Measurements from ENCODE around the gene PBRM1. TPM values are rescaled to one million over a fixed set of nuclear protein-coding genes. Genes with fewer than 3 reads are reported as not detected.

Gene PBRM1
- polyA plus RNA-seq, 1 donor (not counting 4 experiments of a cell fraction or from before 2014, with no cell fraction given) = 26.0 TPM

DNA sequence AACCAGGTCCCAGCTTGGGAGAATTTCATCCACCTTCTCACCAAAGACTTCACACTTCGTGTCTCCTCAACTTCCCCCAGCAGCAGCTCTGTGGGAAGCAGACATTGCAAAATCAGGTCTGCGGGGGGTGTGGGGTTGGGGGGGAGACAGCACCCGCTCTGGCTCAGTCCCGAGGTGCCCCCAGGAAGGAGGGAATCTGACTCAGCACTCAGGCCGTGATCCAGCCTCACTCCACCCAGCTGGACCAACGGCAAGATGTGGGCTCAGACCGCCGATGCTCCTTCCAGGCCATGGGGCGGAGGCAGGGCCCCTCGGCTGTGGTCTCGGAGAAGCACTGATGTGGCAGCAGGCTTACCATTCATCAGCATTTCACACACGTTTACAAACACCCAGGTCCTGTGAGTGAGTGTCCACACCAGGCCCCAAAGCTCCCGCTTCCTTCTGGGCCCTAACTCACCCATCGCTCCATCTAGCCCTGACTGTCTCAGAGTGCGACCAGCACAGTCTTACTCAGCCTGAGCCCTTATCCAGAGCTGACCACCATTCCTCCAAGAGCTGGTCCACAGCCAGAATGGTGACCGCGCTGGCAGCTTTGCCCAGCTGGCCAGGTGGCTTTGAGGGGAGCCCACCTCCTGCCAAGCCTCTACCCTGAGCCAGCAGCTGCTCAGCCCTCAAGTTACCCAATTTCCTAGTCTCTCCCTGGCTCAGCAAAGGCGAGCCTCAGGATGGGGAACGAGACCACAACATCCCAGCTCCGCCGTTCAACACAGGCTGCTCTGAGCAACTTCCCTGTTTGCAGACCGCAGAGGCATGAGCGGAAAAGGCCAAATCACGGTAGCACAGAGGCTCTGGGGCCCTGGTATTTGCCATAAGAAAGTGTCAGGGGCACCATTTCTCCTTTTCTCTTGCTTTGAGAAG, 187.3 kb downstream of the PBRM1 start:
- Histone ChIP-seq H3K9me3 (ENCODE audit: control insufficient read depth, low read depth, low read length) (no peaks in the 10 kb centered on the region), H3K79me2 (ENCODE audit: control insufficient read depth, insufficient read depth, low read length) (no peaks in the 10 kb centered on the region), H2AFZ (ENCODE audit: control insufficient read depth, low read length) (no peak overlapping the region), H3K27me3 (ENCODE audit: control insufficient read depth, extremely low read depth, insufficient read depth, low read length) (no peaks in the 10 kb centered on the region), H3K9ac (ENCODE audit: control insufficient read depth, extremely low read depth, insufficient read depth, low read length) (no peak overlapping the region), H3K9me1 (ENCODE audit: control insufficient read depth, extremely low read depth, insufficient read depth, low read length) (no peaks in the 10 kb centered on the region), H3K27ac (ENCODE audit: control insufficient read depth, insufficient read depth, low read length) (no peak overlapping the region), H3K4me2 (ENCODE audit: control insufficient read depth, extremely low read depth, insufficient read depth, low read depth, low read length) (no peak overlapping the region), H3K4me1 (ENCODE audit: control insufficient read depth, extremely low read depth, insufficient read depth, low read length) (no peaks in the 10 kb centered on the region), H3K36me3 (ENCODE audit: control insufficient read depth in 2 of 2, extremely low read depth in 1 of 2, insufficient read depth in 2 of 2, low read length in 2 of 2) (no peaks in the 10 kb centered on the region), H3K4me3 (ENCODE audit: control insufficient read depth in 2 of 3, extremely low read depth in 1 of 3, insufficient read depth in 2 of 3, low read depth in 1 of 3, low read length in 3 of 3) (no peak overlapping the region), H4K20me1 (ENCODE audit: control insufficient read depth, extremely low read depth, insufficient read depth, low read length) (no peaks in the 10 kb centered on the region)
- FAIRE-seq (no peak), DNase-seq (ENCODE audit: low read depth, low spot score) (no peak)
- dilution Hi-C loops (cut with MboI; ENCODE audit: extremely low pct_ligation_motif_present, low sequenced_read_pairs) = no loop called here
- no peak for TF ChIP-seq EZH2 (IDR thresholded peaks at IDR 0.05; ENCODE audit: low read length)
- TF ChIP-seq, protein P1, sequence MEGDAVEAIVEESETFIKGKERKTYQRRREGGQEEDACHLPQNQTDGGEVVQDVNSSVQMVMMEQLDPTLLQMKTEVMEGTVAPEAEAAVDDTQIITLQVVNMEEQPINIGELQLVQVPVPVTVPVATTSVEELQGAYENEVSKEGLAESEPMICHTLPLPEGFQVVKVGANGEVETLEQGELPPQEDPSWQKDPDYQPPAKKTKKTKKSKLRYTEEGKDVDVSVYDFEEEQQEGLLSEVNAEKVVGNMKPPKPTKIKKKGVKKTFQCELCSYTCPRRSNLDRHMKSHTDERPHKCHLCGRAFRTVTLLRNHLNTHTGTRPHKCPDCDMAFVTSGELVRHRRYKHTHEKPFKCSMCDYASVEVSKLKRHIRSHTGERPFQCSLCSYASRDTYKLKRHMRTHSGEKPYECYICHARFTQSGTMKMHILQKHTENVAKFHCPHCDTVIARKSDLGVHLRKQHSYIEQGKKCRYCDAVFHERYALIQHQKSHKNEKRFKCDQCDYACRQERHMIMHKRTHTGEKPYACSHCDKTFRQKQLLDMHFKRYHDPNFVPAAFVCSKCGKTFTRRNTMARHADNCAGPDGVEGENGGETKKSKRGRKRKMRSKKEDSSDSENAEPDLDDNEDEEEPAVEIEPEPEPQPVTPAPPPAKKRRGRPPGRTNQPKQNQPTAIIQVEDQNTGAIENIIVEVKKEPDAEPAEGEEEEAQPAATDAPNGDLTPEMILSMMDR (optimal IDR thresholded peaks at IDR 0.05 in 1 of 3, IDR thresholded peaks at IDR 0.05 in 1 of 3, conservative IDR thresholded peaks at IDR 0.05 in 1 of 3; ENCODE audit: extremely low read depth in 1 of 3, insufficient read depth in 2 of 3, low read length in 3 of 3) = no peak

DNA sequence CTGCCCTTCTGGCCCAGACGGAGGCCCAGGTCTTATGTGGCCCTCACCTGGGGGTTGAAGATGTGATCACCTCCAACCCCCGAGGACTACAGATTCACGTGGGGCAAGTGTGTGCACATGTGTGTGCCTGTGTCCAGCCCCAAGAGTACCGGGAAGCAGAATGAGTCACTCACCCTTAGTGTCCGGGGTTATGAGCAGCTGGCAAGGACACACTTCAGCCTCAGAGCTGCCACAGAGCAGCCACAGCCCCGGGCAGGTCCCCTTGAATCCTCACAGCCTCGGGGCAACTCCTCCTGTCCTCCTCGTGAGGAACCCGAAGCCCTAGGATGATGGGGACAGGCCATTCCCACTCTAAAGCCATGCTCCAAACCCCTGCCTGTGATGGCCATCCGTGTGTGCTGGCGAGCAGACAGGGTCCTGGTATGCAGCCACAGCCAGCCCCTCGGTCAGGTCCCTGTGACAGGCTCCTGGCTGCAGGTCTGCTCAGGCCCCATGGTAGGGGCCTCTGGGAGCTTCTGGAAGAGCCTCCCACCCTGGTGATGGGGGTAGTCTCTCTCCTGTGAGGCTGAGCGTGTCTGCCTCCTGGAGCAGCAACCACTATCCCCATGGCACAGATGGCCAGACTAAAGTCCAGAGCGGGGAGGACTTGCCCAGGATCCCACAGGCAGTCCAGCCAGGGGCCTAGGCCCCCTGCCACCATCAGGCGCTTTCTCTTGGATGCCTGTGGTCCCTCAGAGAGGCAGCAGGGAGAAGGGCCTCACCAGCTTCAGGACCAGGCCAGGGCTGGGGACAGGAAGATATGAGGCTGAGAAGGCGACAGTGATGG, 189.7 kb downstream of the PBRM1 start:
- no peak for FAIRE-seq
- H3K4me3 ChIP-seq (ENCODE audit: control insufficient read depth in 2 of 3, extremely low read depth in 1 of 3, insufficient read depth in 2 of 3, low read depth in 1 of 3, low read length in 3 of 3) = no peak overlapping the region
- no peak overlapping the region for H3K9ac ChIP-seq (ENCODE audit: control insufficient read depth, extremely low read depth, insufficient read depth, low read length)
- peaks cover 3% of the 10 kb centered on the region for H4K20me1 ChIP-seq (ENCODE audit: control insufficient read depth, extremely low read depth, insufficient read depth, low read length)
- TF ChIP-seq EZH2 (IDR thresholded peaks at IDR 0.05; ENCODE audit: low read length) = no peak
- TF ChIP-seq, protein P1 (optimal IDR thresholded peaks at IDR 0.05 in 1 of 3, IDR thresholded peaks at IDR 0.05 in 1 of 3, conservative IDR thresholded peaks at IDR 0.05 in 1 of 3; ENCODE audit: extremely low read depth in 1 of 3, insufficient read depth in 2 of 3, low read length in 3 of 3) = no peak
- dilution Hi-C loops (cut with MboI; ENCODE audit: extremely low pct_ligation_motif_present, low sequenced_read_pairs) = no loop called here
- peaks cover 5 to 19% of the 10 kb centered on the region in 2 experiments for H3K36me3 ChIP-seq (ENCODE audit: control insufficient read depth in 2 of 2, extremely low read depth in 1 of 2, insufficient read depth in 2 of 2, low read length in 2 of 2)
- no peaks in the 10 kb centered on the region for H3K4me1 ChIP-seq (ENCODE audit: control insufficient read depth, extremely low read depth, insufficient read depth, low read length)
- H3K9me1 ChIP-seq (ENCODE audit: control insufficient read depth, extremely low read depth, insufficient read depth, low read length) = no peaks in the 10 kb centered on the region
- H3K9me3 ChIP-seq (ENCODE audit: control insufficient read depth, low read depth, low read length) = no peaks in the 10 kb centered on the region
- DNase-seq (ENCODE audit: low read depth, low spot score) = no peak
- H3K27ac ChIP-seq (ENCODE audit: control insufficient read depth, insufficient read depth, low read length) = no peak overlapping the region
- H3K27me3 ChIP-seq (ENCODE audit: control insufficient read depth, extremely low read depth, insufficient read depth, low read length) = no peaks in the 10 kb centered on the region
- no peak overlapping the region for H2AFZ ChIP-seq (ENCODE audit: control insufficient read depth, low read length)
- no peaks in the 10 kb centered on the region for H3K79me2 ChIP-seq (ENCODE audit: control insufficient read depth, insufficient read depth, low read length)
- no peak overlapping the region for H3K4me2 ChIP-seq (ENCODE audit: control insufficient read depth, extremely low read depth, insufficient read depth, low read depth, low read length)

Small RNA genes lying within 50 kb of the gene (small RNA-seq; reads per million reads assigned to genes)
- gene AC006254.2 (ENCODE audit: insufficient read length in 3 of 3, low read depth in 3 of 3, low replicate concordance in 1 of 3) (0 reads per million in 3 experiments), gene RF00569 (ENCODE audit: insufficient read length in 3 of 3, low read depth in 3 of 3, low replicate concordance in 1 of 3) (117 to 1,353 (median 670) reads per million in 3 experiments), gene RF01183 (ENCODE audit: insufficient read length in 3 of 3, low read depth in 3 of 3, low replicate concordance in 1 of 3) (0 reads per million in 3 experiments), gene RNU6-856P (ENCODE audit: insufficient read length in 3 of 3, low read depth in 3 of 3, low replicate concordance in 1 of 3) (0 reads per million in 3 experiments), gene RNU6ATAC16P (ENCODE audit: insufficient read length in 3 of 3, low read depth in 3 of 3, low replicate concordance in 1 of 3) (0 reads per million in 3 experiments), gene SNORD19 (ENCODE audit: insufficient read length in 3 of 3, low read depth in 3 of 3, low replicate concordance in 1 of 3) (0 reads per million in 3 experiments), gene SNORD19B (ENCODE audit: insufficient read length in 3 of 3, low read depth in 3 of 3, low replicate concordance in 1 of 3) (0 reads per million in 3 experiments), gene SNORD69 (ENCODE audit: insufficient read length in 3 of 3, low read depth in 3 of 3, low replicate concordance in 1 of 3) (12.3 to 452 (median 435) reads per million in 3 experiments)

Other genes with a start within 250 kb of the PBRM1 start
- 0.03 to 0.14 TPM (median 0.07 TPM) in 3 replicates for gene SEMA3G, start 240.8 kb downstream of the PBRM1 start, polyA plus RNA-seq
- 0.22 to 0.35 TPM (median 0.33 TPM) in 3 replicates for gene TNNC1, start 231.9 kb downstream of the PBRM1 start, polyA plus RNA-seq
- gene NISCH, start 230.3 kb downstream of the PBRM1 start, polyA plus RNA-seq = 48.1 to 65.6 TPM (median 48.4 TPM) in 3 replicates
- gene STAB1, start 190.6 kb downstream of the PBRM1 start, polyA plus RNA-seq = 0.02 TPM in 1 of 3 replicates, not detected in the others
- 54.7 to 63.3 TPM (median 55.0 TPM) in 3 replicates for gene NT5DC2, start 152.1 kb downstream of the PBRM1 start, polyA plus RNA-seq
- gene UQCC5, start 149.3 kb downstream of the PBRM1 start, polyA plus RNA-seq = 20.0 to 28.0 TPM (median 26.0 TPM) in 3 replicates
- gene GNL3, start 119 bp upstream of the PBRM1 start, polyA plus RNA-seq = 65.7 to 128 TPM (median 77.4 TPM) in 3 replicates
- gene GLT8D1, start 19.9 kb upstream of the PBRM1 start, polyA plus RNA-seq = 52.6 to 66.4 TPM (median 54.0 TPM) in 3 replicates
- gene SPCS1, start 20.2 kb upstream of the PBRM1 start, polyA plus RNA-seq = 99.4 to 142 TPM (median 140 TPM) in 3 replicates
- 11.1 to 15.2 TPM (median 13.6 TPM) in 3 replicates for gene NEK4, start 85.0 kb upstream of the PBRM1 start, polyA plus RNA-seq
- gene ITIH1, start 91.7 kb upstream of the PBRM1 start, polyA plus RNA-seq = not detected in 3 replicates
- not detected in 3 replicates for gene ITIH3, start 108.9 kb upstream of the PBRM1 start, polyA plus RNA-seq
- gene ITIH4, start 144.8 kb upstream of the PBRM1 start, polyA plus RNA-seq = 1.3 to 4.1 TPM (median 1.4 TPM) in 3 replicates
- gene MUSTN1, start 149.1 kb upstream of the PBRM1 start, polyA plus RNA-seq = 0.24 TPM in 1 of 3 replicates, not detected in the others
- gene STIMATE, start 211.6 kb upstream of the PBRM1 start, polyA plus RNA-seq = 8.2 to 10.2 TPM (median 8.3 TPM) in 3 replicates

Data from keratinocyte (primary cell).